Measurements from ENCODE around the gene WDR89. TPM values are rescaled to one million over a fixed set of nuclear protein-coding genes. Genes with fewer than 3 reads are reported as not detected.

Gene WDR89
- 14.2 TPM for total RNA-seq

GRCh38 chr14:63641473-63642228 is at the start of gene WDR89:
Gene WDR89 (minus strand): TSS chr14:63641871. CDS start chr14:63599942, 41,929 bp downstream.

Small RNA genes within 50 kb of the gene (small RNA-seq; reads per million reads assigned to genes)
- gene RF00012 (ENCODE audit: low replicate concordance) = not detected
- not detected for gene RF00019 (ENCODE audit: low replicate concordance)
- gene RNU6-1162P (ENCODE audit: low replicate concordance) = not detected
- gene RNU6-597P (ENCODE audit: low replicate concordance) = not detected

Other genes with a start within 250 kb of the WDR89 start
- 23.0 TPM for gene PPP2R5E, start 98.5 kb downstream of the WDR89 start, total RNA-seq
- 42.3 TPM for gene SGPP1, start 86.2 kb upstream of the WDR89 start, total RNA-seq
- gene SYNE2, start 211.1 kb upstream of the WDR89 start, total RNA-seq = 277 TPM